ENCODE measurements around the gene ADAMTSL3. TPM values are rescaled to one million over a fixed set of nuclear protein-coding genes. Genes with fewer than 3 reads are reported as not detected.

The ADAMTSL3 gene
- total RNA-seq, 1 donor from 2014 or later = 0.64 TPM

DNA sequence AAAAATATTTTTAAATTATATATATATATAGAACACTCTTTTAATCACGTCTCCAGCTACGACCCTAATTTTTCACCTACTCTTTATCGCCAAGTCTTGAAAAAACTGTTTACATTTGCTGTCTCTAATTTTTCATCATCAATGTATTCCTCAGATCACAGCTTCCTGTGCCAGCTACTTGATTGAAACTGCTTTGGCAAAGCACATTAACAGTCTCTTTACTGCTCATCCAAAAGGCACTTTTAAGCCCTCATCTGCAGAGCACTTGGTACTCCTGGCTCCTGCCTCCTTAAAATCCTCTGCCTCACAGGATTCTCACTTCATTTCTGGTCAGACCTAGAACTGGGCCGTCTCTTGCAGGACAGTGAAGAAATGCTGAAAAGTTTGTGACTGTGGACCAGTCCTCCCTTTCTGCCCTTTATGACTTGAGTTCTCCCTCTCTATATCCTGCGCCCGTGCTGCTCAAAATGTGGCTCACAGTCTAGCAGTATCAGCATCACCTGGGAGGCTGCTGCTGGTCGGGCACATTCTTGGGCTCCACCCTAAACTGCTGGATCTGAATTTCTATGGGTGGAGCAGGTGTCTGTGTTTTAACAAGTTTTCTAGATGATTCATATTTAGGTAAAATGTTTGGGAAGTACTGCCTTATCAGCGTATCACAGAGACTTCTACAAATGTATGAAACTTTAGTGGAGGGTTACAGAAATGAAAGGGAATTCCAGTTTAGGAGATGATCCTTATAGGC is 196.8 kb downstream of the ADAMTSL3 start:
- Mint-ChIP-seq H3K27me3 (ENCODE audit: unreplicated experiment) (no peaks in the 10 kb centered on the region), H3K36me3 (ENCODE audit: low read depth, unreplicated experiment) (no peaks in the 10 kb centered on the region), H3K4me3 (ENCODE audit: unreplicated experiment) (no peak overlapping the region), H3K9me3 (ENCODE audit: unreplicated experiment) (no peaks in the 10 kb centered on the region), H3K27ac (ENCODE audit: unreplicated experiment) (no peak overlapping the region), H3K4me1 (ENCODE audit: unreplicated experiment) (peaks cover 6% of the 10 kb centered on the region)
- TF ChIP-seq, protein P1, sequence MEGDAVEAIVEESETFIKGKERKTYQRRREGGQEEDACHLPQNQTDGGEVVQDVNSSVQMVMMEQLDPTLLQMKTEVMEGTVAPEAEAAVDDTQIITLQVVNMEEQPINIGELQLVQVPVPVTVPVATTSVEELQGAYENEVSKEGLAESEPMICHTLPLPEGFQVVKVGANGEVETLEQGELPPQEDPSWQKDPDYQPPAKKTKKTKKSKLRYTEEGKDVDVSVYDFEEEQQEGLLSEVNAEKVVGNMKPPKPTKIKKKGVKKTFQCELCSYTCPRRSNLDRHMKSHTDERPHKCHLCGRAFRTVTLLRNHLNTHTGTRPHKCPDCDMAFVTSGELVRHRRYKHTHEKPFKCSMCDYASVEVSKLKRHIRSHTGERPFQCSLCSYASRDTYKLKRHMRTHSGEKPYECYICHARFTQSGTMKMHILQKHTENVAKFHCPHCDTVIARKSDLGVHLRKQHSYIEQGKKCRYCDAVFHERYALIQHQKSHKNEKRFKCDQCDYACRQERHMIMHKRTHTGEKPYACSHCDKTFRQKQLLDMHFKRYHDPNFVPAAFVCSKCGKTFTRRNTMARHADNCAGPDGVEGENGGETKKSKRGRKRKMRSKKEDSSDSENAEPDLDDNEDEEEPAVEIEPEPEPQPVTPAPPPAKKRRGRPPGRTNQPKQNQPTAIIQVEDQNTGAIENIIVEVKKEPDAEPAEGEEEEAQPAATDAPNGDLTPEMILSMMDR (IDR thresholded peaks at IDR 0.05; ENCODE audit: unreplicated experiment) = no peak
- DNase-seq (ENCODE audit: low spot score) = no peak

GRCh38 chr15:83853232-83853631 is 199.3 kb downstream of the ADAMTSL3 start:
- peaks cover under 1% of the 10 kb centered on the region for H3K4me1 Mint-ChIP-seq (ENCODE audit: unreplicated experiment)
- DNase-seq (ENCODE audit: low spot score) = no peak
- H3K27ac Mint-ChIP-seq (ENCODE audit: unreplicated experiment) = no peak overlapping the region
- H3K27me3 Mint-ChIP-seq (ENCODE audit: unreplicated experiment) = no peaks in the 10 kb centered on the region
- no peaks in the 10 kb centered on the region for H3K9me3 Mint-ChIP-seq (ENCODE audit: unreplicated experiment)
- TF ChIP-seq, protein P1 (IDR thresholded peaks at IDR 0.05; ENCODE audit: unreplicated experiment) = no peak
- H3K4me3 Mint-ChIP-seq (ENCODE audit: unreplicated experiment) = no peak overlapping the region
- no peaks in the 10 kb centered on the region for H3K36me3 Mint-ChIP-seq (ENCODE audit: low read depth, unreplicated experiment)

DNA sequence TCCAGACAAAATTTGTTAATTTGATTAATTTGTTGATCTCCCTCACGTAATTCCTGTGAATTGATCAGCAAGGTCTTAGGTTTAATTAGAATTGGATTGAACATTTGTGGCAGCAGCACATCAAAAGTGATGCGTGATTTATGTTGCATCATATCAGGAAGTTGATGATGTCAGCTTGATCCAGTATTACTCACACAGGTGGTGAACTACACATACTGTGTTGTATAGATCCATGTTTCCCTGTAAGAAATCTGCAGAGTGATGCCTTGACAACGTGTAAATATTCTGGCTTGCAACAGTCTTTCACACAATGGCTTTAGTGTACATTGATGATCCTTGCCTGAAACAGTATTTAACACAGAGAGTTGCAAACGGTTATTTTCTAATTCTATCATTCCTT is 200.4 kb downstream of the ADAMTSL3 start:
- no peaks in the 10 kb centered on the region for H3K9me3 Mint-ChIP-seq (ENCODE audit: unreplicated experiment)
- H3K4me3 Mint-ChIP-seq (ENCODE audit: unreplicated experiment) = no peak overlapping the region
- H3K36me3 Mint-ChIP-seq (ENCODE audit: low read depth, unreplicated experiment) = no peaks in the 10 kb centered on the region
- no peaks in the 10 kb centered on the region for H3K27me3 Mint-ChIP-seq (ENCODE audit: unreplicated experiment)
- TF ChIP-seq, protein P1 (IDR thresholded peaks at IDR 0.05; ENCODE audit: unreplicated experiment) = no peak
- no peaks in the 10 kb centered on the region for H3K4me1 Mint-ChIP-seq (ENCODE audit: unreplicated experiment)
- no peak for DNase-seq (ENCODE audit: low spot score)
- H3K27ac Mint-ChIP-seq (ENCODE audit: unreplicated experiment) = no peak overlapping the region

DNA sequence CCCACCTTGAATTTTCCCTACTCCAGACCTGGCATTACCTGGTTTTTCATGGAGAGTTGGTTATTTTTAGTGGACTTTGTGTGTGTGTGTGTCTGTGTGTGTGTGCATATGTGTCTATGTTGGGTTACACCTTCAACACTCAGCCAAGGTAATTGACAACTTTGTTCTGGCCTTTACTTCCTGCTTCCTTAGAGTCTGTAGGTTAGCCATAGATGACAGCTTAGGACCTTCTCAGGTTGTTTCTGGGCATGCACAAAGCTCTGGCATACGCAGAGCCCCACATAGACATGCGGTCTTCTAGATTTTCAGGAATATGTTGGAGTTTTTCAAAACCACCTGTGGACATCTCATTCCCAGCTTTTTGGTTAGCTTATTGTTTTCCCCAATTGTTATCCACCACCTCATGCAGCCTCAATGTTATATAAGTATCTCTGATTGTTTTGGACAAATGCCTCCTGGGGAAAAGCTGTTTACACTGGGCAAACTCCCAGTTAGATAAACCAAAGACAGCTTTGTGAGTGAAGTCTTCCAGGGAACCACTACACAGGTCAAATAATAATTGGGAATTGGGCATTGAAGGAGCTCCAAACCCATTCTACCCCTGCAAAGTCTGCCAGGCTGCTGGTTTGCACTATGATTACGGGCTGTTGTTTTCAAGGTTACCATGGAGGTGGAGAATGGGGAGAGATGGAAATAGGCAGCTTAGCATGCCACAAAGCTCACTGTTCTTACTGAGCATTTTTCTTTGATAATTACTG is 201.2 kb downstream of the ADAMTSL3 start:
- H3K9me3 Mint-ChIP-seq (ENCODE audit: unreplicated experiment) = no peaks in the 10 kb centered on the region
- TF ChIP-seq, protein P1 (IDR thresholded peaks at IDR 0.05; ENCODE audit: unreplicated experiment) = no peak
- no peaks in the 10 kb centered on the region for H3K36me3 Mint-ChIP-seq (ENCODE audit: low read depth, unreplicated experiment)
- H3K27ac Mint-ChIP-seq (ENCODE audit: unreplicated experiment) = no peak overlapping the region
- no peaks in the 10 kb centered on the region for H3K27me3 Mint-ChIP-seq (ENCODE audit: unreplicated experiment)
- no peak for DNase-seq (ENCODE audit: low spot score)
- H3K4me3 Mint-ChIP-seq (ENCODE audit: unreplicated experiment) = no peak overlapping the region
- H3K4me1 Mint-ChIP-seq (ENCODE audit: unreplicated experiment) = no peaks in the 10 kb centered on the region

DNA sequence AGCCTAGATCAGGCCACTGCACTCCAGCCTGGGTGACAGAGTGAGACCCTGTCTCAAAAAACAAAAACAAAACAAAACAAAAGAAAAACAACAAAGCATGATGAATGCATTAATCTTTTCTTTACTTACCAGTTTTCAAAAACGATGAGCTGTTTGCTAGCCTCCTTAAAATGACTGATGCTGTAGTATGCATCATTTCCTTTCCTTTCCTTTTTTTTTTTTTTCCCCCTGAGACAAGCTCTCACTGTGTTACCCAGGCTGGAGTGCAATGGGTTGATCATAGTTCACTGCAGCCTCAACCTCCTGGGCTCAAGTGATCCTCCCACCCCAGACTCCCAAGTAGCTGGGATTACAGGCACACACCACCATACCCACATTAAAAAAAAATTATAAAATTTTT is 202.0 kb downstream of the ADAMTSL3 start:
- Mint-ChIP-seq H3K9me3 (ENCODE audit: unreplicated experiment) (no peaks in the 10 kb centered on the region), H3K27me3 (ENCODE audit: unreplicated experiment) (no peaks in the 10 kb centered on the region), H3K4me3 (ENCODE audit: unreplicated experiment) (no peak overlapping the region), H3K27ac (ENCODE audit: unreplicated experiment) (no peak overlapping the region), H3K4me1 (ENCODE audit: unreplicated experiment) (no peaks in the 10 kb centered on the region), H3K36me3 (ENCODE audit: low read depth, unreplicated experiment) (no peaks in the 10 kb centered on the region)
- DNase-seq (ENCODE audit: low spot score) = no peak
- TF ChIP-seq, protein P1 (IDR thresholded peaks at IDR 0.05; ENCODE audit: unreplicated experiment) = no peak
